Measurements from ENCODE around the gene EEF2KMT. TPM values are rescaled to one million over a fixed set of nuclear protein-coding genes. Genes with fewer than 3 reads are reported as not detected.

Gene EEF2KMT
- total RNA-seq, 1 donor = 9.0 TPM

DNA sequence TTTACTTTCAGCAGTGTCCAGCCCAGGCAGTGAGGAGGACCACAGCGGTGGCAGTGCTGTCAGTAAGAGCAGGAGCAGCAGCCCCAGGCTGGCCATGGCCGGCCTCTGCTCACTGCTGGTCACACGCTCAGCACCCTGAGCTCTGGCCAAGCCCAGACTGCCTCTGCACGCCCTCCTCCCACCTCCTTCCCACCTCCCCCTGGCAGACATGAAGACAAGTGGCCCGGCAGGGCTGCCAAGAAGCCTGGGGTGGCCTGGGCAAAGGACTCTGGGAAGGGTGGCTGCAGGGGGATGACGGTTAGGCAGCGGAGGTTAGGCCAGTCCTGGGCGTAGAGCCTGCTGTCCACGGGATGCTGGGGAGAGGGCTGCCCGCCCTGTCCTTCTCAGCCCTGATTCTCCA is 31.8 kb downstream of the EEF2KMT start, which contains the start of gene C16orf89:
Gene C16orf89, minus strand, starts transcription at position 144 of the 400 bp plus-strand sequence. Its CDS starts 48 bp downstream, at position 96.
- TF ChIP-seq, protein P1, sequence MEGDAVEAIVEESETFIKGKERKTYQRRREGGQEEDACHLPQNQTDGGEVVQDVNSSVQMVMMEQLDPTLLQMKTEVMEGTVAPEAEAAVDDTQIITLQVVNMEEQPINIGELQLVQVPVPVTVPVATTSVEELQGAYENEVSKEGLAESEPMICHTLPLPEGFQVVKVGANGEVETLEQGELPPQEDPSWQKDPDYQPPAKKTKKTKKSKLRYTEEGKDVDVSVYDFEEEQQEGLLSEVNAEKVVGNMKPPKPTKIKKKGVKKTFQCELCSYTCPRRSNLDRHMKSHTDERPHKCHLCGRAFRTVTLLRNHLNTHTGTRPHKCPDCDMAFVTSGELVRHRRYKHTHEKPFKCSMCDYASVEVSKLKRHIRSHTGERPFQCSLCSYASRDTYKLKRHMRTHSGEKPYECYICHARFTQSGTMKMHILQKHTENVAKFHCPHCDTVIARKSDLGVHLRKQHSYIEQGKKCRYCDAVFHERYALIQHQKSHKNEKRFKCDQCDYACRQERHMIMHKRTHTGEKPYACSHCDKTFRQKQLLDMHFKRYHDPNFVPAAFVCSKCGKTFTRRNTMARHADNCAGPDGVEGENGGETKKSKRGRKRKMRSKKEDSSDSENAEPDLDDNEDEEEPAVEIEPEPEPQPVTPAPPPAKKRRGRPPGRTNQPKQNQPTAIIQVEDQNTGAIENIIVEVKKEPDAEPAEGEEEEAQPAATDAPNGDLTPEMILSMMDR (IDR thresholded peaks at IDR 0.05; ENCODE audit: extremely low read depth, low read depth, low read length) = no peak
- H3K27ac ChIP-seq (ENCODE audit: low read depth, low read length) = no peak within 1 kb of the TSS
- no peak within 1 kb of the TSS for H2AFZ ChIP-seq (ENCODE audit: low read length)
- H3K27me3 ChIP-seq (ENCODE audit: insufficient read depth, low read length) = peaks cover 36% of the 10 kb centered on the region
- DNase-seq (ENCODE audit: insufficient read length, low spot score, missing footprints) = no peak
- no peaks in the 10 kb centered on the region for H3K4me1 ChIP-seq (ENCODE audit: insufficient read depth, low read length)
- H3K4me2 ChIP-seq (ENCODE audit: insufficient read depth, low read length) = no peak within 1 kb of the TSS
- no peaks in the 10 kb centered on the region for H4K20me1 ChIP-seq (ENCODE audit: insufficient read depth, low read length)
- H3K4me3 ChIP-seq (ENCODE audit: insufficient read depth, low read length) = no peak within 1 kb of the TSS
- H3K9me3 ChIP-seq (ENCODE audit: low read depth, low read length) = no peaks in the 10 kb centered on the region
- no peaks in the 10 kb centered on the region for H3K36me3 ChIP-seq (ENCODE audit: insufficient read depth, low read length)
- H3K79me2 ChIP-seq (ENCODE audit: insufficient read depth, low read length) = no peaks in the 10 kb centered on the region

DNA sequence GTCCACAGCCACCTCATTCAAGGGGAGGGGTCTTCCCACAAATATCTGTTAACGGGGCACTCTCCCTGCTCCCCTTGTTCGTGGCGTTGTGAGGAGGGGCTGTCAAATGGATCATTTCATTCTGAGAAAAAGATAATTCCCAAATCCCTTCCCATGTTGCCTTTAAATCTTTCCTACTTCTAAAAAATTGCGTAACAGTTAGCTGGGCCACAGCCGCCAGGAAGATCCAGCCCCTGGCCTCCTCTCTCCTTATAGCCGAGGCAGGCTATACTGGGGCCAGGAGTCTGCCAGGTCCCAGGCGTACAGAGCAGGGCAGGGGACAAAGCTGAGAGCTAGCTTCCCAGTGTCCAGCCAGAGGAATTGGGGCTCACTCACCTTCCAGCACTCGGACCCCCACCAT is 32.3 kb downstream of the EEF2KMT start:
- Histone ChIP-seq H3K4me3 (ENCODE audit: insufficient read depth, low read length) (no peak overlapping the region), H2AFZ (ENCODE audit: low read length) (no peak overlapping the region), H3K4me2 (ENCODE audit: insufficient read depth, low read length) (no peak overlapping the region)

DNA sequence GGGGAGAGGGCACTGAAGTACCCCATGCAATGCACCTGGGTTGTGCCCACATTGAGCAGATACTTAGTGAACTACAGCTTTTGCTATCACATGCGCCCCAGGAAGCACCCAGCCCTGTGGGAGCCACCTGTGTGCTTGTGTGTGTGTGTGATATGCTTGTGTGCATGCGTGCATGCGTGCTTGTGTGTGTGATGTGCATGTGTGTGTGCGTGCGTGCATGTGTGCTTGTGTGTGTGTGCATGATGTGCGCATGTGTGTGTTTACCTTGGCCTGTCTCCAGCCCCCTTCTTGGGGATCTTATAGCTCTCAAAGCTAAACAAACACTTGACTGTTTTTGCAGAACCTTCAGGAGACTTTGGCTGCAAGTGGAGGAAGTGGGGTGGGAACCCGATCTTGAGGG is 32.7 kb downstream of the EEF2KMT start:
- H3K27ac ChIP-seq (ENCODE audit: low read depth, low read length) = no peak overlapping the region
- H3K27me3 ChIP-seq (ENCODE audit: insufficient read depth, low read length) = peaks cover 36% of the 10 kb centered on the region
- H3K4me2 ChIP-seq (ENCODE audit: insufficient read depth, low read length) = no peak overlapping the region
- H3K79me2 ChIP-seq (ENCODE audit: insufficient read depth, low read length) = no peaks in the 10 kb centered on the region
- H2AFZ ChIP-seq (ENCODE audit: low read length) = no peak overlapping the region
- H3K9me3 ChIP-seq (ENCODE audit: low read depth, low read length) = no peaks in the 10 kb centered on the region
- H4K20me1 ChIP-seq (ENCODE audit: insufficient read depth, low read length) = no peaks in the 10 kb centered on the region
- H3K4me1 ChIP-seq (ENCODE audit: insufficient read depth, low read length) = no peaks in the 10 kb centered on the region
- H3K36me3 ChIP-seq (ENCODE audit: insufficient read depth, low read length) = no peaks in the 10 kb centered on the region
- DNase-seq (ENCODE audit: insufficient read length, low spot score, missing footprints) = no peak
- H3K4me3 ChIP-seq (ENCODE audit: insufficient read depth, low read length) = no peak overlapping the region
- TF ChIP-seq, protein P1 (IDR thresholded peaks at IDR 0.05; ENCODE audit: extremely low read depth, low read depth, low read length) = no peak

More for the DNA sequence above, 32.3 kb downstream of the EEF2KMT start:
- no peaks in the 10 kb centered on the region for H3K9me3 ChIP-seq (ENCODE audit: low read depth, low read length)
- H3K27me3 ChIP-seq (ENCODE audit: insufficient read depth, low read length) = peaks cover 36% of the 10 kb centered on the region
- TF ChIP-seq, protein P1 (IDR thresholded peaks at IDR 0.05; ENCODE audit: extremely low read depth, low read depth, low read length) = no peak
- no peak for DNase-seq (ENCODE audit: insufficient read length, low spot score, missing footprints)
- no peaks in the 10 kb centered on the region for H3K36me3 ChIP-seq (ENCODE audit: insufficient read depth, low read length)
- H3K79me2 ChIP-seq (ENCODE audit: insufficient read depth, low read length) = no peaks in the 10 kb centered on the region
- no peaks in the 10 kb centered on the region for H3K4me1 ChIP-seq (ENCODE audit: insufficient read depth, low read length)
- no peak overlapping the region for H3K27ac ChIP-seq (ENCODE audit: low read depth, low read length)
- H4K20me1 ChIP-seq (ENCODE audit: insufficient read depth, low read length) = no peaks in the 10 kb centered on the region

DNA sequence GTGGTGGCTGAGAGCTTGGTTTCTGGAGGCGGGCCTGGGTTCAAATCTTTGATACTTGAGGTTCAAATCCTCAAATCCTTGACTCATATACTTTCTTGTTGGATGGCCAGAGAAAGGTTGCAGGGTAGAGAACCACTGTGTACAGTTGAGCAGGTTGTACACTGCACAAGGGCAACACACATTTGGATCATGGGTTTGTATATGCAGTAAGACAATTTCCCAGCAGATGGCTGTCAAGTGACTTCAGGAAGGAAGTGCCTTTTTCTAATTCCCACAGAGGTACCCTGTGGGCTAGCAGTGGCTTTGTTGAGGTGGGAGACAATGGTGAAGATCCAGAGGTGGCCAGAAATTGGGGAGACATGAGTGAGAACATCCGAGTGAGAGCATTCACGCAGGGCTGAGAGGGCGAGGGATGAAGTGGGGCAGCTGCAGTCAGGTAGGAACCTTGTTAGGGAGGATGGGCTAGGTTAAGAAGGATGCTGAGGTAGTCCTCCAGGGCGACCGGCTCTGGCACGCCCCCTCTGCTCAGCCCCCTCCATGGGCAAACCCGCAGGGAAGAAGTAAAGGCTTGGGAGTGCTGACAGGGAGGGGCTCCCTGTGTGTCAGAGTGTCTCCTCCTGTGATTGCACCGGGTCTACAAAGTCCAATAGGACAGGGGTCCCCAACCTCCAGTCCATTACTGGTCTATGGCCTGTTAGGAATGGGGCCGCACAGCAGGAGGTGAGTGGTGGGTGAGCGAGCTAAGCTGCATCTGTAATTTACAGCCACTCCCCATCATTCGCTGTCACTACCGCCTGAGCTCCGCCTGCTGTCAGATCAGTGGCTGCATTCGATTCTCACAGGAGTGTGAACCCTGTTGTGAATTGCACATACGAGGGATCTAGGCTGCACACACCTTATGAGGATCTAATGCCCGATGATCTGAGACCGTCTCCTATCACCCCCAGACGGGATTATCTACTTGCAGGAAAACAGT is 34.5 kb downstream of the EEF2KMT start:
- Histone ChIP-seq H3K4me1 (ENCODE audit: insufficient read depth, low read length) (no peaks in the 10 kb centered on the region), H3K79me2 (ENCODE audit: insufficient read depth, low read length) (no peaks in the 10 kb centered on the region), H3K27me3 (ENCODE audit: insufficient read depth, low read length) (peaks cover 36% of the 10 kb centered on the region), H4K20me1 (ENCODE audit: insufficient read depth, low read length) (no peaks in the 10 kb centered on the region), H3K36me3 (ENCODE audit: insufficient read depth, low read length) (no peaks in the 10 kb centered on the region), H2AFZ (ENCODE audit: low read length) (no peak overlapping the region), H3K9me3 (ENCODE audit: low read depth, low read length) (no peaks in the 10 kb centered on the region), H3K4me3 (ENCODE audit: insufficient read depth, low read length) (no peak overlapping the region), H3K4me2 (ENCODE audit: insufficient read depth, low read length) (no peak overlapping the region), H3K27ac (ENCODE audit: low read depth, low read length) (no peak overlapping the region)
- TF ChIP-seq, protein P1 (IDR thresholded peaks at IDR 0.05; ENCODE audit: extremely low read depth, low read depth, low read length) = peak; percentile 5
- no peak for DNase-seq (ENCODE audit: insufficient read length, low spot score, missing footprints)
